H9 (cell line): Measurements from ENCODE around the gene ASCC2. TPM values are rescaled to one million over a fixed set of nuclear protein-coding genes. Genes with fewer than 3 reads are reported as not detected.

ENCODE experiments used
- DNase-seq: peaks from one replicate; pipeline ENCODE4 v3.0.0-alpha.2; 2017
- H2AFZ ChIP-seq: one replicate; pipeline ENCODE4 v1.6.1; 2013; ENCODE audit warnings: mild to moderate bottlenecking, low read length, control low read depth, moderate library complexity
- H2AK5ac ChIP-seq: 2 replicates; pipeline ENCODE4 v1.6.1; 2013; ENCODE audit warnings: low read length, control low read depth, mixed read lengths; ENCODE audit not compliant: insufficient read length
- H2BK120ac ChIP-seq: one replicate; pipeline ENCODE4 v1.6.1; 2013; ENCODE audit warnings: low read depth, mild to moderate bottlenecking, low read length, control low read depth, inconsistent platforms; ENCODE audit not compliant: poor library complexity, severe bottlenecking
- H2BK12ac ChIP-seq: 2 replicates; pipeline ENCODE4 v1.6.1; 2013; ENCODE audit warnings: low read length, control low read depth, mixed read lengths, low read depth; ENCODE audit not compliant: insufficient read length
- H2BK15ac ChIP-seq: 2 replicates; pipeline ENCODE4 v1.6.1; 2013; ENCODE audit warnings: low read depth, low read length, control low read depth
- H2BK20ac ChIP-seq: one replicate; pipeline ENCODE4 v1.6.1; 2013; ENCODE audit warnings: low read depth, mild to moderate bottlenecking, low read length, control low read depth, inconsistent platforms; ENCODE audit not compliant: poor library complexity, severe bottlenecking
- H2BK5ac ChIP-seq: 2 replicates; pipeline ENCODE4 v1.6.1; 2013; ENCODE audit warnings: low read length, control low read depth, mixed read lengths; ENCODE audit not compliant: insufficient read length
- H3K14ac ChIP-seq: 2 replicates; pipeline ENCODE4 v1.6.1; 2013; ENCODE audit warnings: low read length, control low read depth; ENCODE audit not compliant: insufficient read depth
- H3K18ac ChIP-seq: 2 replicates; pipeline ENCODE4 v1.6.1; 2013; ENCODE audit warnings: low read depth, mild to moderate bottlenecking, mixed read lengths, low read length, control low read depth; ENCODE audit not compliant: insufficient read length
- H3K23ac ChIP-seq: 2 replicates; pipeline ENCODE4 v1.6.1; 2013; ENCODE audit warnings: low read length, control low read depth, mixed read lengths, low read depth; ENCODE audit not compliant: insufficient read length
- H3K23me2 ChIP-seq: 2 replicates; pipeline ENCODE4 v1.6.1; 2013; ENCODE audit warnings: low read depth, mild to moderate bottlenecking, mixed read lengths, low read length, control low read depth; ENCODE audit not compliant: insufficient read length, poor library complexity, severe bottlenecking
- H3K27ac ChIP-seq: 2 replicates; pipeline ENCODE4 v1.5.1; 2013; ENCODE audit warnings: low read length, control low read depth, mixed read lengths, low read depth; ENCODE audit not compliant: insufficient read length
- H3K27me3 ChIP-seq: 2 replicates; pipeline ENCODE4 v1.6.1; 2013; ENCODE audit warnings: low read length, control low read depth, inconsistent platforms; ENCODE audit not compliant: insufficient read depth
- H3K4ac ChIP-seq: 2 replicates; pipeline ENCODE4 v1.6.1; 2013; ENCODE audit warnings: low read depth, mild to moderate bottlenecking, control low read depth, inconsistent platforms, low read length, moderate library complexity
- H3K4me1 ChIP-seq: 2 replicates; pipeline ENCODE4 v1.6.1; 2013; ENCODE audit warnings: low read length, control low read depth, inconsistent platforms; ENCODE audit not compliant: insufficient read depth
- H3K4me2 ChIP-seq: 2 replicates; pipeline ENCODE4 v1.6.1; 2013; ENCODE audit warnings: low read length, control low read depth, mixed read lengths; ENCODE audit not compliant: insufficient read length, insufficient read depth
- H3K56ac ChIP-seq: 2 replicates; pipeline ENCODE4 v1.6.1; 2013; ENCODE audit warnings: low read depth, mild to moderate bottlenecking, mixed read lengths, low read length, control low read depth; ENCODE audit not compliant: insufficient read length
- H3K79me1 ChIP-seq: 2 replicates; pipeline ENCODE4 v1.6.1; 2013; ENCODE audit warnings: low read depth, mild to moderate bottlenecking, moderate library complexity, low read length, control low read depth, inconsistent platforms; ENCODE audit not compliant: insufficient read depth, poor library complexity, severe bottlenecking
- H3K79me2 ChIP-seq: 2 replicates; pipeline ENCODE4 v1.6.1; 2013; ENCODE audit warnings: low read length, control low read depth, inconsistent platforms; ENCODE audit not compliant: insufficient read depth
- H3K9ac ChIP-seq: 2 replicates; pipeline ENCODE4 v1.6.1; 2013; ENCODE audit warnings: low read length, control low read depth, mixed read lengths; ENCODE audit not compliant: insufficient read length; ENCODE audit errors: extremely low read depth
- H3K9me3 ChIP-seq: one replicate; pipeline ENCODE4 v1.6.1; 2013; ENCODE audit warnings: low read depth, low read length, inconsistent platforms; ENCODE audit not compliant: control insufficient read depth
- H3T11ph ChIP-seq: one replicate; pipeline ENCODE4 v1.6.1; 2013; ENCODE audit warnings: mild to moderate bottlenecking, low read length, control low read depth, inconsistent platforms
- H4K20me1 ChIP-seq: one replicate; pipeline ENCODE4 v1.6.1; 2013; ENCODE audit not compliant: control insufficient read depth, insufficient read length, insufficient read depth
- H4K5ac ChIP-seq: 2 replicates; pipeline ENCODE4 v1.6.1; 2013; ENCODE audit warnings: low read depth, mild to moderate bottlenecking, mixed read lengths, low read length, control low read depth; ENCODE audit not compliant: insufficient read length
- H4K8ac ChIP-seq: replicated peaks from 2 replicates; pipeline ENCODE4 v1.6.1; 2013; ENCODE audit warnings: low read length, control low read depth, mixed read lengths, low read depth; ENCODE audit not compliant: insufficient read length
- H4K91ac ChIP-seq: 2 replicates; pipeline ENCODE4 v1.6.1; 2013; ENCODE audit warnings: low read depth, mild to moderate bottlenecking, moderate library complexity, mixed read lengths, low read length, control low read depth; ENCODE audit not compliant: insufficient read length
- H3K27ac Mint-ChIP-seq, 3 experiments: 2 replicates in 2 of 3; 3 replicates in 1 of 3; pipeline ENCODE4 v1.8.0; 2020 to 2021; ENCODE audit warnings: mixed read lengths in 3 of 3, mild to moderate bottlenecking in 1 of 3, moderate library complexity in 1 of 3
- H3K27me3 Mint-ChIP-seq: 2 replicates; pipeline ENCODE4 v1.8.0; 2021; ENCODE audit warnings: low read depth, mild to moderate bottlenecking, moderate library complexity, mixed read lengths
- H3K36me3 Mint-ChIP-seq, 3 experiments: 2 replicates in 2 of 3; 3 replicates in 1 of 3; pipeline ENCODE4 v1.8.0; 2020 to 2021; ENCODE audit warnings: low read depth in 3 of 3, mixed read lengths in 3 of 3; ENCODE audit not compliant: insufficient read depth in 1 of 3
- H3K4me1 Mint-ChIP-seq, 2 experiments: 2 replicates each; pipeline ENCODE4 v1.8.0; 2020; ENCODE audit warnings: mixed read lengths in 2 of 2
- H3K4me3 Mint-ChIP-seq, 2 experiments: 2 replicates in 1 of 2; 3 replicates in 1 of 2; pipeline ENCODE4 v1.8.0; 2020 to 2021; ENCODE audit warnings: mild to moderate bottlenecking in 2 of 2, mixed read lengths in 2 of 2, moderate library complexity in 1 of 2
- H3K9me3 Mint-ChIP-seq, 2 experiments: 2 replicates in 1 of 2; 3 replicates in 1 of 2; pipeline ENCODE4 v1.8.0; 2020; ENCODE audit warnings: mild to moderate bottlenecking in 2 of 2, mixed read lengths in 2 of 2, moderate library complexity in 1 of 2
- WGBS: extraction: QIAGEN DNeasy Blood & Tissue Kit; methylation state at CpG from one replicate; pipeline ENCODE4 v1.1.7; 2013; ENCODE audit warnings: missing lambda C conversion rate, low lambda C conversion rate, mixed read lengths; ENCODE audit not compliant: insufficient read length; ENCODE audit errors: extremely low coverage; 5-methylcytosine and 5-hydroxymethylcytosine counted together
- total RNA-seq: library from RNA; stranded (reverse); gene quantifications from 2 replicates; pipeline ENCODE4 v1.2.1, GENCODE V29; 2021
- TF ChIP-seq, protein P1 (sequence below): fragments of 200-600 bp; sonication (generic); conservative IDR thresholded peaks from 3 replicates; pipeline ENCODE4 v1.8.0; 2021; ENCODE audit warnings: antibody characterized with exemption, mild to moderate bottlenecking

The ASCC2 gene
- total RNA-seq, 1 experiment from 2014 or later: 48.2 TPM

DNA sequence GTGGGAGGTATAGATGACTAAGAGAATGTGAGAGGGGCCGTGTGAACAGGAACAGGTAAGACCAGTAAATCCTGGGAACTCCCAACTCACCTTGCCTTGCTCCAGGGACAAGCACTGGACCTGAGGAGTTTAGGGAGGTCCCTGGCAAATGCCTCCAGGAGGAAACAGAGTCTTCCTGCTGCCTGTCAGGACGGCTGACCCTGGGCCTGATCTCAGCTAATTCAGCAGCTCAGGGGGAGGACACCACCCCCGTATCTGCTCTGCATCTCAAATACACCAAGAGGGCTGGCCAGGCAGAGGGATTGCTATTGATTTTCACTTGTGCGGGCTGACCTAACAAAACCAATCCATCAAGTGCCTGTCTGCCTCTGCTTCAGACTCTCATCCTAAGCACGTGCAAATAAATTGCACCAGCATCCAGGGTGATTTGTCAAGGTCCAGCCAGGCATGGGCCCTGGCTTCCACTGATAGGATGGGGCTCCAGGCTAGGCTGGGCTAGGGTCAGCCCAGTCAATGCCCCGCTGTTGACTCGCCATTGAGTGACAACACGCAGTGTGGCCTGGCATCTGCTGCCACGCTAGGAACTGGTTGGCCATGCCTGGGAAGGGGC is 50.6 kb downstream of the ASCC2 start:
- H2AFZ ChIP-seq: no peak overlapping the region
- no peaks in the 10 kb centered on the region for H3K27me3 Mint-ChIP-seq
- H3K18ac ChIP-seq: no peak overlapping the region
- WGBS: no CpG with 5 or more reads among the region's 9 CpGs
- no peak overlapping the region for H2BK5ac ChIP-seq
- no peak overlapping the region for H3K27ac ChIP-seq
- H4K20me1 ChIP-seq: no peaks in the 10 kb centered on the region
- H2BK20ac ChIP-seq: no peak overlapping the region
- no peaks in the 10 kb centered on the region for H3K27me3 ChIP-seq
- H3K9me3 Mint-ChIP-seq: no peaks in the 10 kb centered on the region
- TF ChIP-seq, protein P1, sequence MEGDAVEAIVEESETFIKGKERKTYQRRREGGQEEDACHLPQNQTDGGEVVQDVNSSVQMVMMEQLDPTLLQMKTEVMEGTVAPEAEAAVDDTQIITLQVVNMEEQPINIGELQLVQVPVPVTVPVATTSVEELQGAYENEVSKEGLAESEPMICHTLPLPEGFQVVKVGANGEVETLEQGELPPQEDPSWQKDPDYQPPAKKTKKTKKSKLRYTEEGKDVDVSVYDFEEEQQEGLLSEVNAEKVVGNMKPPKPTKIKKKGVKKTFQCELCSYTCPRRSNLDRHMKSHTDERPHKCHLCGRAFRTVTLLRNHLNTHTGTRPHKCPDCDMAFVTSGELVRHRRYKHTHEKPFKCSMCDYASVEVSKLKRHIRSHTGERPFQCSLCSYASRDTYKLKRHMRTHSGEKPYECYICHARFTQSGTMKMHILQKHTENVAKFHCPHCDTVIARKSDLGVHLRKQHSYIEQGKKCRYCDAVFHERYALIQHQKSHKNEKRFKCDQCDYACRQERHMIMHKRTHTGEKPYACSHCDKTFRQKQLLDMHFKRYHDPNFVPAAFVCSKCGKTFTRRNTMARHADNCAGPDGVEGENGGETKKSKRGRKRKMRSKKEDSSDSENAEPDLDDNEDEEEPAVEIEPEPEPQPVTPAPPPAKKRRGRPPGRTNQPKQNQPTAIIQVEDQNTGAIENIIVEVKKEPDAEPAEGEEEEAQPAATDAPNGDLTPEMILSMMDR: no peak
- H3K9me3 ChIP-seq: no peaks in the 10 kb centered on the region
- no peaks in the 10 kb centered on the region for H3K4me1 ChIP-seq
- H3T11ph ChIP-seq: no peak overlapping the region
- no peak overlapping the region for H4K91ac ChIP-seq
- no peak overlapping the region for H3K56ac ChIP-seq
- no peak overlapping the region for H3K9ac ChIP-seq
- H3K23me2 ChIP-seq: no peaks in the 10 kb centered on the region
- H2BK120ac ChIP-seq: no peak overlapping the region
- H3K23ac ChIP-seq: no peak overlapping the region
- peak overlapping the region in 2 of 3 experiments; percentile 23 to 60; a peak in 5 of 7 replicates for H3K27ac Mint-ChIP-seq
- H3K14ac ChIP-seq: no peak overlapping the region
- H3K79me2 ChIP-seq: no peaks in the 10 kb centered on the region
- H3K4me3 Mint-ChIP-seq: no peak overlapping the region
- peaks cover 2 to 44% (median 29%) of the 10 kb centered on the region in 3 experiments; a peak in 6 of 7 replicates for H3K36me3 Mint-ChIP-seq
- no peak for DNase-seq
- no peak overlapping the region for H4K5ac ChIP-seq
- H3K4me1 Mint-ChIP-seq: peaks cover 17 to 31% of the 10 kb centered on the region in 2 experiments
- no peaks in the 10 kb centered on the region for H3K79me1 ChIP-seq
- H3K4ac ChIP-seq: no peak overlapping the region
- no peak overlapping the region for H2BK12ac ChIP-seq
- no peak overlapping the region for H2AK5ac ChIP-seq
- H2BK15ac ChIP-seq: no peak overlapping the region
- H3K4me2 ChIP-seq: no peak overlapping the region
- no peak overlapping the region for H4K8ac ChIP-seq
